H9 (cell line): ENCODE data around the gene GRK3. TPM values are rescaled to one million over a fixed set of nuclear protein-coding genes. Genes with fewer than 3 reads are reported as not detected.

Experiments
- DNase-seq: peaks from one replicate; pipeline ENCODE4 v3.0.0-alpha.2; 2017
- H2AFZ ChIP-seq: one replicate; pipeline ENCODE4 v1.6.1; 2013; ENCODE audit warnings: mild to moderate bottlenecking, low read length, control low read depth, moderate library complexity
- H2AK5ac ChIP-seq: 2 replicates; pipeline ENCODE4 v1.6.1; 2013; ENCODE audit warnings: low read length, control low read depth, mixed read lengths; ENCODE audit not compliant: insufficient read length
- H2BK120ac ChIP-seq: one replicate; pipeline ENCODE4 v1.6.1; 2013; ENCODE audit warnings: low read depth, mild to moderate bottlenecking, low read length, control low read depth, inconsistent platforms; ENCODE audit not compliant: poor library complexity, severe bottlenecking
- H2BK12ac ChIP-seq: 2 replicates; pipeline ENCODE4 v1.6.1; 2013; ENCODE audit warnings: low read length, control low read depth, mixed read lengths, low read depth; ENCODE audit not compliant: insufficient read length
- H2BK15ac ChIP-seq: 2 replicates; pipeline ENCODE4 v1.6.1; 2013; ENCODE audit warnings: low read depth, low read length, control low read depth
- H2BK20ac ChIP-seq: one replicate; pipeline ENCODE4 v1.6.1; 2013; ENCODE audit warnings: low read depth, mild to moderate bottlenecking, low read length, control low read depth, inconsistent platforms; ENCODE audit not compliant: poor library complexity, severe bottlenecking
- H2BK5ac ChIP-seq: 2 replicates; pipeline ENCODE4 v1.6.1; 2013; ENCODE audit warnings: low read length, control low read depth, mixed read lengths; ENCODE audit not compliant: insufficient read length
- H3K14ac ChIP-seq: 2 replicates; pipeline ENCODE4 v1.6.1; 2013; ENCODE audit warnings: low read length, control low read depth; ENCODE audit not compliant: insufficient read depth
- H3K18ac ChIP-seq: 2 replicates; pipeline ENCODE4 v1.6.1; 2013; ENCODE audit warnings: low read depth, mild to moderate bottlenecking, mixed read lengths, low read length, control low read depth; ENCODE audit not compliant: insufficient read length
- H3K23ac ChIP-seq: 2 replicates; pipeline ENCODE4 v1.6.1; 2013; ENCODE audit warnings: low read length, control low read depth, mixed read lengths, low read depth; ENCODE audit not compliant: insufficient read length
- H3K23me2 ChIP-seq: 2 replicates; pipeline ENCODE4 v1.6.1; 2013; ENCODE audit warnings: low read depth, mild to moderate bottlenecking, mixed read lengths, low read length, control low read depth; ENCODE audit not compliant: insufficient read length, poor library complexity, severe bottlenecking
- H3K27ac ChIP-seq: 2 replicates; pipeline ENCODE4 v1.5.1; 2013; ENCODE audit warnings: low read length, control low read depth, mixed read lengths, low read depth; ENCODE audit not compliant: insufficient read length
- H3K27me3 ChIP-seq: 2 replicates; pipeline ENCODE4 v1.6.1; 2013; ENCODE audit warnings: low read length, control low read depth, inconsistent platforms; ENCODE audit not compliant: insufficient read depth
- H3K4ac ChIP-seq: 2 replicates; pipeline ENCODE4 v1.6.1; 2013; ENCODE audit warnings: low read depth, mild to moderate bottlenecking, control low read depth, inconsistent platforms, low read length, moderate library complexity
- H3K4me1 ChIP-seq: 2 replicates; pipeline ENCODE4 v1.6.1; 2013; ENCODE audit warnings: low read length, control low read depth, inconsistent platforms; ENCODE audit not compliant: insufficient read depth
- H3K4me2 ChIP-seq: 2 replicates; pipeline ENCODE4 v1.6.1; 2013; ENCODE audit warnings: low read length, control low read depth, mixed read lengths; ENCODE audit not compliant: insufficient read length, insufficient read depth
- H3K56ac ChIP-seq: 2 replicates; pipeline ENCODE4 v1.6.1; 2013; ENCODE audit warnings: low read depth, mild to moderate bottlenecking, mixed read lengths, low read length, control low read depth; ENCODE audit not compliant: insufficient read length
- H3K79me1 ChIP-seq: 2 replicates; pipeline ENCODE4 v1.6.1; 2013; ENCODE audit warnings: low read depth, mild to moderate bottlenecking, moderate library complexity, low read length, control low read depth, inconsistent platforms; ENCODE audit not compliant: insufficient read depth, poor library complexity, severe bottlenecking
- H3K79me2 ChIP-seq: 2 replicates; pipeline ENCODE4 v1.6.1; 2013; ENCODE audit warnings: low read length, control low read depth, inconsistent platforms; ENCODE audit not compliant: insufficient read depth
- H3K9ac ChIP-seq: 2 replicates; pipeline ENCODE4 v1.6.1; 2013; ENCODE audit warnings: low read length, control low read depth, mixed read lengths; ENCODE audit not compliant: insufficient read length; ENCODE audit errors: extremely low read depth
- H3K9me3 ChIP-seq: one replicate; pipeline ENCODE4 v1.6.1; 2013; ENCODE audit warnings: low read depth, low read length, inconsistent platforms; ENCODE audit not compliant: control insufficient read depth
- H3T11ph ChIP-seq: one replicate; pipeline ENCODE4 v1.6.1; 2013; ENCODE audit warnings: mild to moderate bottlenecking, low read length, control low read depth, inconsistent platforms
- H4K20me1 ChIP-seq: one replicate; pipeline ENCODE4 v1.6.1; 2013; ENCODE audit not compliant: control insufficient read depth, insufficient read length, insufficient read depth
- H4K5ac ChIP-seq: 2 replicates; pipeline ENCODE4 v1.6.1; 2013; ENCODE audit warnings: low read depth, mild to moderate bottlenecking, mixed read lengths, low read length, control low read depth; ENCODE audit not compliant: insufficient read length
- H4K8ac ChIP-seq: replicated peaks from 2 replicates; pipeline ENCODE4 v1.6.1; 2013; ENCODE audit warnings: low read length, control low read depth, mixed read lengths, low read depth; ENCODE audit not compliant: insufficient read length
- H4K91ac ChIP-seq: 2 replicates; pipeline ENCODE4 v1.6.1; 2013; ENCODE audit warnings: low read depth, mild to moderate bottlenecking, moderate library complexity, mixed read lengths, low read length, control low read depth; ENCODE audit not compliant: insufficient read length
- H3K27ac Mint-ChIP-seq, 3 experiments: 2 replicates in 2 of 3; 3 replicates in 1 of 3; pipeline ENCODE4 v1.8.0; 2020 to 2021; ENCODE audit warnings: mixed read lengths in 3 of 3, mild to moderate bottlenecking in 1 of 3, moderate library complexity in 1 of 3
- H3K27me3 Mint-ChIP-seq: 2 replicates; pipeline ENCODE4 v1.8.0; 2021; ENCODE audit warnings: low read depth, mild to moderate bottlenecking, moderate library complexity, mixed read lengths
- H3K36me3 Mint-ChIP-seq, 3 experiments: 2 replicates in 2 of 3; 3 replicates in 1 of 3; pipeline ENCODE4 v1.8.0; 2020 to 2021; ENCODE audit warnings: low read depth in 3 of 3, mixed read lengths in 3 of 3; ENCODE audit not compliant: insufficient read depth in 1 of 3
- H3K4me1 Mint-ChIP-seq, 2 experiments: 2 replicates each; pipeline ENCODE4 v1.8.0; 2020; ENCODE audit warnings: mixed read lengths in 2 of 2
- H3K4me3 Mint-ChIP-seq, 2 experiments: 2 replicates in 1 of 2; 3 replicates in 1 of 2; pipeline ENCODE4 v1.8.0; 2020 to 2021; ENCODE audit warnings: mild to moderate bottlenecking in 2 of 2, mixed read lengths in 2 of 2, moderate library complexity in 1 of 2
- H3K9me3 Mint-ChIP-seq, 2 experiments: 2 replicates in 1 of 2; 3 replicates in 1 of 2; pipeline ENCODE4 v1.8.0; 2020; ENCODE audit warnings: mild to moderate bottlenecking in 2 of 2, mixed read lengths in 2 of 2, moderate library complexity in 1 of 2
- CTCF ChIP-seq: fragments of 200-600 bp; sonication (generic); conservative IDR thresholded peaks from 3 replicates; pipeline ENCODE4 v1.8.0; 2021; ENCODE audit warnings: antibody characterized with exemption, mild to moderate bottlenecking
- WGBS: extraction: QIAGEN DNeasy Blood & Tissue Kit; methylation state at CpG from one replicate; pipeline ENCODE4 v1.1.7; 2013; ENCODE audit warnings: missing lambda C conversion rate, low lambda C conversion rate, mixed read lengths; ENCODE audit not compliant: insufficient read length; ENCODE audit errors: extremely low coverage; 5-methylcytosine and 5-hydroxymethylcytosine counted together
- total RNA-seq: library from RNA; stranded (reverse); gene quantifications from 2 replicates; pipeline ENCODE4 v1.2.1, GENCODE V29; 2021

The GRK3 gene
- total RNA-seq, 1 experiment from 2014 or later: 23.9 TPM

DNA sequence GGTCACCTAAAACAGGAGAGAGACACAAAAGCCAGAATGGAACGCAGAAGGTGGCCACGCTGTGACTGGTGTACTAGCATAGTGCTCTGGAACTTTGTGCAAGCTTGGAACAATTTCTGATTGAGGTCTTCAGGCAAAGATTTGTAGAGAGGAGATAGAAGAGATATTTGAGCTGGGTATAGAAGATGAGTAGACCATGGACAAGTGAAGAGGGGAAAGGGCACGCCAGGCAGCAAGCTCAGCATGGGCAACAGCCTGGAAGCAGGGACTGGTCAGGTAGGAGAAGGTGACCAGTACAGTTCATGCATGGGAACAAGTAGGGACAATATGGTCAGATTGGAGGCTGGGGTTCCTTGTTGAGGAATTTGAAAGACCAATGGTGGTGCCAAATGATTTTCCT lies 201.9 kb downstream of the GRK3 start:
- H3K4me2 ChIP-seq: no peak overlapping the region
- H3K4me1 ChIP-seq: no peaks in the 10 kb centered on the region
- peaks cover 18% of the 10 kb centered on the region for H3K27me3 Mint-ChIP-seq
- H3K36me3 Mint-ChIP-seq: no peaks in the 10 kb centered on the region
- H2AFZ ChIP-seq: no peak overlapping the region
- no peak overlapping the region for H3K4ac ChIP-seq
- no peak overlapping the region for H3K9ac ChIP-seq
- H2BK20ac ChIP-seq: no peak overlapping the region
- no peaks in the 10 kb centered on the region for H3K27me3 ChIP-seq
- H3K14ac ChIP-seq: no peak overlapping the region
- no CpG with 5 or more reads among the region's 3 CpGs for WGBS
- no peak overlapping the region for H3K18ac ChIP-seq
- H3K79me2 ChIP-seq: no peaks in the 10 kb centered on the region
- no peak overlapping the region for H2BK5ac ChIP-seq
- no peak overlapping the region for H4K8ac ChIP-seq
- H4K91ac ChIP-seq: no peak overlapping the region
- no peak for TF ChIP-seq CTCF
- H3K9me3 ChIP-seq: no peaks in the 10 kb centered on the region
- H2AK5ac ChIP-seq: no peak overlapping the region
- no peaks in the 10 kb centered on the region for H3K79me1 ChIP-seq
- H3T11ph ChIP-seq: no peak overlapping the region
- H3K9me3 Mint-ChIP-seq: peaks cover 7 to 8% of the 10 kb centered on the region in 2 experiments; a peak in 4 of 5 replicates
- H4K5ac ChIP-seq: no peak overlapping the region
- H2BK12ac ChIP-seq: no peak overlapping the region
- H3K27ac Mint-ChIP-seq: no peak overlapping the region
- no peak for DNase-seq
- H3K27ac ChIP-seq: no peak overlapping the region
- H3K23me2 ChIP-seq: no peaks in the 10 kb centered on the region
- H3K4me3 Mint-ChIP-seq: no peak overlapping the region
- peaks cover 0 to 5% of the 10 kb centered on the region in 2 experiments; a peak in 3 of 4 replicates for H3K4me1 Mint-ChIP-seq
- no peak overlapping the region for H3K56ac ChIP-seq
- no peaks in the 10 kb centered on the region for H4K20me1 ChIP-seq
- H3K23ac ChIP-seq: no peak overlapping the region
- H2BK15ac ChIP-seq: no peak overlapping the region
- no peak overlapping the region for H2BK120ac ChIP-seq
